Measurements from ENCODE around the gene NR1H4. TPM values are rescaled to one million over a fixed set of nuclear protein-coding genes. Genes with fewer than 3 reads are reported as not detected.

NR1H4 gene
- total RNA-seq, 2 donors from 2014 or later: not detected

DNA sequence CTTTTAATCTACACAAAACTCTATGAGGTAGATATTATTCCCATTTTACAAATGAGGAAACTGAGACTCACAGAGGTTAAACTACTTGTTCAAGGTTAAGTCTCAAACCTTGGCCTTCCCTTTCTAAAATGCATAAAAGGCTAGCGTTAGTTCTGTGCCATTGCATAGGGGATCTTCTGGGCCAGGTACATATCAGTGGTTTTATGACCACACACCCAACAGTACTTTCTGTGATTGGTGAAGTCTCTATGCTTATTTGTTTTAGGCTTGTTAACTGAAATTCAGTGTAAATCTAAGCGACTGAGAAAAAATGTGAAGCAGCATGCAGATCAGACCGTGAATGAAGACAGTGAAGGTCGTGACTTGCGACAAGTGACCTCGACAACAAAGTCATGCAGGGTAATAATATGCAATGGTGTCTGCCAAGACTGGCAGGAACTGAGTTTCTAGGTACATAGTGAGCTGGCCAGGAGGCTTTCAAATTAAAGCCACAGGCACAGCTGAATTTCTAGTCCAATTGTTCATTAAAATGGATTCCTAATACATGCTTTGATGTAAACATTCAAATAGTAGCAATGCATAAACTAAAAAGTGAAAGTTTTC is 61.1 kb downstream of the NR1H4 start:
- no peaks in the 10 kb centered on the region for H3K9me3 ChIP-seq
- H3K27ac ChIP-seq: no peak overlapping the region
- no peak for DNase-seq (ENCODE audit: low spot score)
- intact Hi-C loops (cut with DNase I): no loop called here
- no peaks in the 10 kb centered on the region for H3K36me3 ChIP-seq
- 53% methylated on average over 6 of the region's 6 CpGs for WGBS
- H3K4me1 ChIP-seq (replicated peaks): no peaks in the 10 kb centered on the region
- H3K4me3 ChIP-seq: no peak overlapping the region
- H3K27me3 ChIP-seq (replicated peaks; ENCODE audit: insufficient read depth): no peaks in the 10 kb centered on the region
- TF ChIP-seq POLR2AphosphoS5 (IDR thresholded peaks at IDR 0.05) (no peak), POLR2A (IDR thresholded peaks at IDR 0.05) (no peak)
- TF ChIP-seq, protein P1, sequence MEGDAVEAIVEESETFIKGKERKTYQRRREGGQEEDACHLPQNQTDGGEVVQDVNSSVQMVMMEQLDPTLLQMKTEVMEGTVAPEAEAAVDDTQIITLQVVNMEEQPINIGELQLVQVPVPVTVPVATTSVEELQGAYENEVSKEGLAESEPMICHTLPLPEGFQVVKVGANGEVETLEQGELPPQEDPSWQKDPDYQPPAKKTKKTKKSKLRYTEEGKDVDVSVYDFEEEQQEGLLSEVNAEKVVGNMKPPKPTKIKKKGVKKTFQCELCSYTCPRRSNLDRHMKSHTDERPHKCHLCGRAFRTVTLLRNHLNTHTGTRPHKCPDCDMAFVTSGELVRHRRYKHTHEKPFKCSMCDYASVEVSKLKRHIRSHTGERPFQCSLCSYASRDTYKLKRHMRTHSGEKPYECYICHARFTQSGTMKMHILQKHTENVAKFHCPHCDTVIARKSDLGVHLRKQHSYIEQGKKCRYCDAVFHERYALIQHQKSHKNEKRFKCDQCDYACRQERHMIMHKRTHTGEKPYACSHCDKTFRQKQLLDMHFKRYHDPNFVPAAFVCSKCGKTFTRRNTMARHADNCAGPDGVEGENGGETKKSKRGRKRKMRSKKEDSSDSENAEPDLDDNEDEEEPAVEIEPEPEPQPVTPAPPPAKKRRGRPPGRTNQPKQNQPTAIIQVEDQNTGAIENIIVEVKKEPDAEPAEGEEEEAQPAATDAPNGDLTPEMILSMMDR (IDR thresholded peaks at IDR 0.05): no peak

DNA sequence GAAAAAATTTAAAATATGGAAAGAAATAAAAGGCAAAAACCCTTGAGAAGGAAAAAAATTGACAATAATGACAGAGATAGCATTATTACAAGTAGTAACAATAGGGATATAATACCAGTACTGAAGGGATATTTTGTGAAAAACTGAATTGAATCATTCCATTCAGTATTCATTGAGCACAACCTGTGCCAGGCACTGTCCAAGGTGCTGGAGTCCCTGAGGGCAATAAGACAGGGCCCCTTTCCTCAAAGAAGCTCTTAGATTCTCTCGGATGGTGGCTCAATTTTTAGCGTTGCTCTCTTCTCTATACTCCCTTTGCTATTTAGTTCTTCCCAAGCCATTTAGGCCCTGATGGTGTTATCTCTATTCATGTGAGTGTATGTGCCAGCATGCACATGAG is 65.5 kb downstream of the NR1H4 start:
- Histone ChIP-seq H3K27ac (no peak overlapping the region), H3K27me3 (replicated peaks; ENCODE audit: insufficient read depth) (no peaks in the 10 kb centered on the region), H3K36me3 (no peaks in the 10 kb centered on the region), H3K4me1 (replicated peaks) (no peaks in the 10 kb centered on the region), H3K4me3 (no peak overlapping the region), H3K9me3 (no peaks in the 10 kb centered on the region)
- no peak for DNase-seq (ENCODE audit: low spot score)
- 25% methylated on average over 2 of the region's 2 CpGs for WGBS
- intact Hi-C loops (cut with DNase I): no loop called here
- TF ChIP-seq, protein P1 (IDR thresholded peaks at IDR 0.05): no peak
- TF ChIP-seq POLR2A (IDR thresholded peaks at IDR 0.05) (no peak), POLR2AphosphoS5 (IDR thresholded peaks at IDR 0.05) (no peak)

DNA sequence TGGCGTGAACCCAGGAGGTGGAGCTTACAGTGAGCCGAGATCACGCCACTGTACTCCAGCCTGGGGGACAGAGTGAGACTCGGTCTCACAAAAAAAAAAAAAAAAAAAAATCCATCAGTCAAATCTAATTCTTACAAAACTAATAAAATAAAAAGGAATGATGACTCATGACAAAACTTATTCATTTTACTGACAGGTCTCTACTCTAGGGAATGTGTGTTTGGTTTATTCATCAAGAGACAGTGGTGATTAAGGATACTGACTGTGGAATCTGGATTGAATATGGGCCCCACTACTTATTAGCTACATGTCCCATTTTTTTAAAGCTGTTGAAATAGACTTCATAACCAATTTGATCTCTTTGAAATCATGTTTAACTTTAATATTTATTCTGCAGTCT is 70.5 kb downstream of the NR1H4 start:
- Histone ChIP-seq H3K27ac (no peak overlapping the region), H3K4me1 (replicated peaks) (no peaks in the 10 kb centered on the region), H3K9me3 (no peaks in the 10 kb centered on the region), H3K4me3 (no peak overlapping the region), H3K36me3 (no peaks in the 10 kb centered on the region), H3K27me3 (replicated peaks; ENCODE audit: insufficient read depth) (no peaks in the 10 kb centered on the region)
- TF ChIP-seq POLR2AphosphoS5 (IDR thresholded peaks at IDR 0.05): no peak
- TF ChIP-seq, protein P1 (IDR thresholded peaks at IDR 0.05): no peak
- no peak for TF ChIP-seq POLR2A (IDR thresholded peaks at IDR 0.05)
- intact Hi-C loops (cut with DNase I): no loop called here
- 86% methylated on average over 4 of the region's 4 CpGs for WGBS
- DNase-seq (ENCODE audit: low spot score): no peak

DNA sequence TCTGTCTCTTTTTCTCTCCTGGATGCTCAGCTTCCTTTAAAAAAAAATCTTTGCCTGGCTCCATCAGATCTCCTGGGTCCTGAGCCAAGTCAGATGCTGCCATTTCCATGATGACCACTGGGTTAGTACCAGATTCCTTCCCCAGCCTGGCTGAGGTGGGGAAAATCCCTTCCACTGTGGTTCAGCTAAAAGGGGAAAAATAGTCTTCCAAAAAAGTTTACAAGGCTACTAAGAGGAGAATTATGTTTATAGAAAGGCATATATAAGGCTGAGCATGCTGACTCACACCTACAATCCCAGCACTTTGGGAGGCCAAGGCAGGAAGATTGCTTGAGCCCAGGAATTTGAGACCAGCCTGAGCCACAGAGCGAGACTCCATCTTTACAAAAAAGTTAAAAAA is 71.4 kb downstream of the NR1H4 start:
- TF ChIP-seq POLR2A (IDR thresholded peaks at IDR 0.05) (no peak), POLR2AphosphoS5 (IDR thresholded peaks at IDR 0.05) (no peak)
- TF ChIP-seq, protein P1 (IDR thresholded peaks at IDR 0.05): no peak
- H3K27me3 ChIP-seq (replicated peaks; ENCODE audit: insufficient read depth): no peaks in the 10 kb centered on the region
- DNase-seq (ENCODE audit: low spot score): no peak
- no peaks in the 10 kb centered on the region for H3K4me1 ChIP-seq (replicated peaks)
- WGBS: 80% methylated on average over 1 of the region's 1 CpG
- H3K9me3 ChIP-seq: no peaks in the 10 kb centered on the region
- intact Hi-C loops (cut with DNase I): no loop called here
- H3K4me3 ChIP-seq: no peak overlapping the region
- H3K27ac ChIP-seq: no peak overlapping the region
- H3K36me3 ChIP-seq: no peaks in the 10 kb centered on the region

DNA sequence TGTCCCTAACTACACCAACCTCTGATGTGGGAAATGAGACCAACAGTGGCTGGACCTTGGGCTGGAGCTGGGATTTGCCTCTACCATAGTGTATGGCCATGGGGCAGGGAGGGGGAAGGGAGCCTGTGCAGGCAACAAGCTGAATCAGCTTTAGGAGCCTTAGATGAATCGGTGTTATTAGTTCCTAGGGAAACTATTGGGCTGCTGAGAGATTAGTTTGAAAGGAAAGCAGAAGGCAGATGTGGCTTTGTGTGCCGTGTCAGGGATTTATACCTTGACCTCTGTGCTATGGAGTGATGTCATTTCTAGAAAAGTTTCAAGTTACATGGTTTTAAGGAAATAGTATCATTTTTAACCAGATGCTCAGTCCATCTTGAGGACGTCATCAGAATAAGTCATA is 80.3 kb downstream of the NR1H4 start:
- no peaks in the 10 kb centered on the region for H3K36me3 ChIP-seq
- no peaks in the 10 kb centered on the region for H3K27me3 ChIP-seq (replicated peaks; ENCODE audit: insufficient read depth)
- H3K9me3 ChIP-seq: no peaks in the 10 kb centered on the region
- no peak for DNase-seq (ENCODE audit: low spot score)
- no peak for TF ChIP-seq POLR2AphosphoS5 (IDR thresholded peaks at IDR 0.05)
- TF ChIP-seq, protein P1 (IDR thresholded peaks at IDR 0.05): no peak
- TF ChIP-seq POLR2A (IDR thresholded peaks at IDR 0.05): no peak
- no peak overlapping the region for H3K27ac ChIP-seq
- no peaks in the 10 kb centered on the region for H3K4me1 ChIP-seq (replicated peaks)
- intact Hi-C loops (cut with DNase I): loop anchor here (2.0 to 10.0 kb wide), 2 partner anchors 199 to 319 kb away; partner anchors contain the start of gene SLC17A8
- no peak overlapping the region for H3K4me3 ChIP-seq
- 52% methylated on average over 3 of the region's 3 CpGs for whole genome bisulfite sequencing

Data from prostate gland (tissue), 2 donors.